LNCaP clone FGC (cell line): Measurements from ENCODE around the gene MED9.
"Not testable (repeated sequence)": the region's sequence is repeated elsewhere in the genome, so short reads cannot be mapped to it uniquely, and the experiment has no call there.

ENCODE experiments used
- DNase-seq: peaks from one replicate; pipeline ENCODE4 v3.0.0-alpha.2; 2011; ENCODE audit warnings: low read depth
- H3K4me3 ChIP-seq: 2 replicates; pipeline ENCODE4 v1.5.1; 2011; ENCODE audit warnings: mild to moderate bottlenecking, low read depth, low read length, control low read depth
- CTCF ChIP-seq: IDR thresholded peaks from 2 replicates; pipeline ENCODE4 v1.5.1; 2012; ENCODE audit warnings: mild to moderate bottlenecking; ENCODE audit not compliant: control insufficient read depth, insufficient read depth; ENCODE audit errors: extremely low read depth

MED9 gene

GRCh38 chr17:17474341-17474740, 2.5 kb upstream of the MED9 start:
- DNase-seq, result no peak
- TF ChIP-seq CTCF, result no peak
- no peak overlapping the region for H3K4me3 ChIP-seq

- DNase-seq, result no peak
- no peak overlapping the region for H3K4me3 ChIP-seq
- TF ChIP-seq CTCF, result no peak
Measured at GRCh38 chr17:17479209-17479608, 2.4 kb downstream of the MED9 start.

- DNase-seq, result no peak
- TF ChIP-seq CTCF, result no peak
- no peak overlapping the region for H3K4me3 ChIP-seq
Measured at GRCh38 chr17:17480593-17481148, 3.9 kb downstream of the MED9 start.

GRCh38 chr17:17481860-17482259, 5.1 kb downstream of the MED9 start:
- DNase-seq, result no peak
- no peak for TF ChIP-seq CTCF
- H3K4me3 ChIP-seq, result no peak overlapping the region

- no peak for DNase-seq
- TF ChIP-seq CTCF, result no peak
- H3K4me3 ChIP-seq, result no peak overlapping the region
Measured at GRCh38 chr17:17484451-17484899, 7.7 kb downstream of the MED9 start.

GRCh38 chr17:17485420-17485819, 8.6 kb downstream of the MED9 start:
- H3K4me3 ChIP-seq, result no peak overlapping the region
- no peak for DNase-seq
- no peak for TF ChIP-seq CTCF

GRCh38 chr17:17486416-17486815, 9.6 kb downstream of the MED9 start:
- DNase-seq, H3K4me3 ChIP-seq: not testable (repeated sequence)

- H3K4me3 ChIP-seq, result no peak overlapping the region
- TF ChIP-seq CTCF, result no peak
- DNase-seq, result no peak
Measured at GRCh38 chr17:17487998-17488397, 11.2 kb downstream of the MED9 start.
